ENCODE measurements around the gene MVK. TPM values are rescaled to one million over a fixed set of nuclear protein-coding genes. Genes with fewer than 3 reads are reported as not detected.

MVK gene
- total RNA-seq, 1 donor from 2014 or later: 12.4 TPM

DNA sequence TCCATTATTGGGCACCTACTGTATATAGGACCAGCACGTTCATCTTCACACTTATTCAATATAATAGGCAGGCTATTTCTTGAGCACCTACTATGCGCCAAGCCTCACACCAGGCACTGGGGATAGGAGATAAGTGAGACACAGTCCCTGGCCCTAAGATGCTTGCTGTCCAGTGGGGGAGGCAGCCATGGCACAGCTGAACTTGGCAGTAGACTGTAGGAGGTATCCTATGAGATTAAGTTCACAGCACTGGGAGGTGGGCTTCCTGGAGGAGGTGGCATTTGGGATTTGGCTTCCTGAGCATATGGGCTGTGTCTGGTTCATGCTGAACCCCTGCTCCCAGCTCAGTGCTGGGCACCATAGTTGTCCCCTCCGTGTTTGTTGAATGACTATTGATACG is 65.1 kb downstream of the MVK start:
- Histone ChIP-seq H2AFZ (ENCODE audit: low read depth, low read length) (no peak overlapping the region), H4K20me1 (ENCODE audit: insufficient read depth, low read length) (no peaks in the 10 kb centered on the region), H3K4me1 (ENCODE audit: insufficient read depth, low read length) (no peaks in the 10 kb centered on the region), H3K9me3 (ENCODE audit: insufficient read depth, low read depth, low read length) (no peaks in the 10 kb centered on the region), H3K27me3 (ENCODE audit: insufficient read depth, low read length) (peaks cover 3% of the 10 kb centered on the region), H3K4me2 (ENCODE audit: low read length) (no peak overlapping the region), H3K9ac (ENCODE audit: low read length) (no peak overlapping the region), H3K27ac (ENCODE audit: low read depth, low read length) (no peak overlapping the region), H3K4me3 (ENCODE audit: insufficient read depth, low read depth, low read length) (no peak overlapping the region), H3K36me3 (ENCODE audit: insufficient read depth, low read length) (no peaks in the 10 kb centered on the region), H3K79me2 (ENCODE audit: insufficient read depth, low read length) (no peaks in the 10 kb centered on the region)
- DNase-seq (ENCODE audit: low read depth) (no peak), FAIRE-seq (no peak)
- TF ChIP-seq EZH2 (IDR thresholded peaks at IDR 0.05; ENCODE audit: insufficient read depth, low read length) (no peak), CTCF (IDR thresholded peaks at IDR 0.05; ENCODE audit: insufficient read depth, low read depth, low read length) (no peak)
- Mint-ChIP-seq H3K27ac (ENCODE audit: unreplicated experiment) (no peak overlapping the region), H3K9me3 (ENCODE audit: unreplicated experiment) (peaks cover 2% of the 10 kb centered on the region), H3K36me3 (ENCODE audit: low read depth, unreplicated experiment) (no peaks in the 10 kb centered on the region), H3K4me1 (ENCODE audit: low read depth, unreplicated experiment) (no peaks in the 10 kb centered on the region), H3K4me3 (ENCODE audit: unreplicated experiment) (no peak overlapping the region), H3K27me3 (ENCODE audit: low read depth, unreplicated experiment) (peaks cover 9% of the 10 kb centered on the region)

DNA sequence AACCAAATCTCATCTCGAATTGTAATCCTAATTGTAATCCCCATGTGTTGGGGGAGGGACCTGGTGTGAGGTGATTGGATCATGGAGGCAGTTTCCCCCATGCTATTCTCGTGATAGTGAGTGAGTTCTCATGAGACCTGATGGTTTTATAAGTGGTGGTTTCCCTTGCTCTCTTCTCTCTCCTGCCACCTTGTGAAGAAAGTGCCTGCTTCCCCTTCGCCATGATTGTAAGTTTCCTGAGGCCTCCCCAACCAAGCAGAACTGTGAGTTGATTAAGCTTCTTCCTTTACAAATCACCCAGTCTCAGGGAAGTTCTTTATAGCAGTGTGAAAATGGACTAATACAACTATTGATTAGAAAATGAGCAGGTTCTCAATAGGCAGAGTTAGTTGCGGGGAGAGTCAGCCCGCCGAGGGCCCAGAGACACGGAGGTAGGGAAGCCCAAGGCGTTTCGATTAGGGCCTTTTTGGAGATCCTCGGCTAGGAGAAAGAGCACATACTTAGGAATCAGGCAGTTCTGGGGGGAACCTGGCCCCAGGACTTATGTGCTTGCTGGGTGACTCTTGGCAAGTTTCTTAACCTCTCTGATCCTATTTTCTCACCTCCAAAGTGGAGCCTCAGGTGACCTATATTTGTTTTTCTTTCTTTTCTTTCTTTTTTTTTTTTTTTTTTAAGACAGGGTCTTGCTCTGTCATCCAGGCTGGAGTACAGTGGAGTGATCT is 65.7 kb downstream of the MVK start:
- H3K9me3 Mint-ChIP-seq (ENCODE audit: unreplicated experiment): no peaks in the 10 kb centered on the region

More for the DNA sequence above, 65.7 kb downstream of the MVK start:
- Histone ChIP-seq H3K27ac (ENCODE audit: low read depth, low read length) (no peak overlapping the region), H3K4me3 (ENCODE audit: insufficient read depth, low read depth, low read length) (no peak overlapping the region), H3K4me1 (ENCODE audit: insufficient read depth, low read length) (no peaks in the 10 kb centered on the region), H3K36me3 (ENCODE audit: insufficient read depth, low read length) (no peaks in the 10 kb centered on the region), H3K79me2 (ENCODE audit: insufficient read depth, low read length) (no peaks in the 10 kb centered on the region), H3K4me2 (ENCODE audit: low read length) (no peak overlapping the region), H3K27me3 (ENCODE audit: insufficient read depth, low read length) (peaks cover 7% of the 10 kb centered on the region), H4K20me1 (ENCODE audit: insufficient read depth, low read length) (no peaks in the 10 kb centered on the region), H2AFZ (ENCODE audit: low read depth, low read length) (no peak overlapping the region), H3K9ac (ENCODE audit: low read length) (no peak overlapping the region), H3K9me3 (ENCODE audit: insufficient read depth, low read depth, low read length) (no peaks in the 10 kb centered on the region)
- H3K36me3 Mint-ChIP-seq (ENCODE audit: low read depth, unreplicated experiment): no peaks in the 10 kb centered on the region
- H3K4me1 Mint-ChIP-seq (ENCODE audit: low read depth, unreplicated experiment): no peaks in the 10 kb centered on the region
- peaks cover 7% of the 10 kb centered on the region for H3K27me3 Mint-ChIP-seq (ENCODE audit: low read depth, unreplicated experiment)
- no peak for TF ChIP-seq EZH2 (IDR thresholded peaks at IDR 0.05; ENCODE audit: insufficient read depth, low read length)
- no peak for TF ChIP-seq CTCF (IDR thresholded peaks at IDR 0.05; ENCODE audit: insufficient read depth, low read depth, low read length)
- FAIRE-seq (no peak), DNase-seq (ENCODE audit: low read depth) (no peak)
- no peak overlapping the region for H3K4me3 Mint-ChIP-seq (ENCODE audit: unreplicated experiment)
- H3K27ac Mint-ChIP-seq (ENCODE audit: unreplicated experiment): no peak overlapping the region

Data from astrocyte (in vitro differentiated cells and primary cell).